Stimulated activated CD4-positive, alpha-beta T cell treated with anti-CD3 and anti-CD28 coated beads, Interleukin-2, amount 100 ng/mL, for 24 hours (primary cell): ENCODE results near the gene BRWD1.

Experiments used
- DNase-seq, 2 donors: peaks; one replicate each; pipeline ENCODE4 v3.0.0-alpha.2; 2020

The BRWD1 gene

GRCh38 chr21:39313571-39314142, at the start of gene BRWD1:
BRWD1 (minus strand) TSS chr21:39313632; CDS start chr21:39313491, 141 bp downstream.
- DNase-seq: peak; percentile 79 to 81

DNA sequence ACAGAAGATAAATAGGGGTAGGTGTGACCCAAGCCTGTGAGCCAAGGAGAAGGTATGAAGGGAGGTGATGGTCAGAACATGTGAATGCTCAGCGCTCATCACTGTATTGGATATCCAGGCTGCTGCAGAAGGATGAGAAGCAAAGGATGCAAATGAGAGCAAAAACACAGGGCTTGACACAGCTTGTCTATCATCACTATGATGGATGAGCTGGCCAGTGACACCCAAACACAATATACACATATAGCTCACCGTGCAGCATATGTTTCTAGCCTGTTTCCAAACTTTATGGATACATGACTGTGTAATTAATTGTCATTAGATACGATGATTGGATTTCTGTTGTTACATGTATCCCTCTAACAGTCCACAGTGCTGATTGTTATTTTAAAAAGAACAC, 49.3 kb upstream of the BRWD1 start:
- DNase-seq: no peak

- DNase-seq: no peak
Measured at GRCh38 chr21:39359382-39359781, 46.0 kb upstream of the BRWD1 start.

DNA sequence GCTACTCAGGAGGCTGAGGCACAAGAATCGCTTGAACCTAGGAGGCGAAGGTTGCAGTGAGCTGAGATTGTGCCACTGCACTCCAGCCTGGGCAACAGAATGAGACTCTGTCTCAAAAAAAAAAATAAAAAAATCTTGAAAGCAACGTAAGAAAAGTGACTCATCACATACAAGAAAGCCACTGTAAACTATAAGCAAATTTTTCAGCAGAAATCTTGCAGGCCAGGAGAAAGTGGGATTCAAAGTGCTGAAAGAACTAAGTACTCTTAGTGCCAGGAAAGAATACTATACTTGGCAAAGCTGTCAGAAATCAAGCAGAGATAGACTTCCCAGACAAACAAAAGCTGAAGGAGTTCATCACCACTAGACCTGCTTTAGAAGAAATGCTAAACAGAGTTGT, 39.9 kb upstream of the BRWD1 start:
- no peak for DNase-seq

- DNase-seq: no peak
Measured at GRCh38 chr21:39350094-39351005, 36.9 kb upstream of the BRWD1 start.

GRCh38 chr21:39349211-39350093, 36.0 kb upstream of the BRWD1 start:
- peak; percentile 98 to 99 for DNase-seq

GRCh38 chr21:39348355-39349210, 35.2 kb upstream of the BRWD1 start, which contains the start of gene HMGN1:
HMGN1 (minus strand) TSS chr21:39349088; CDS start chr21:39348917, 171 bp downstream.
- peak; percentile 91 to 94 for DNase-seq

DNA sequence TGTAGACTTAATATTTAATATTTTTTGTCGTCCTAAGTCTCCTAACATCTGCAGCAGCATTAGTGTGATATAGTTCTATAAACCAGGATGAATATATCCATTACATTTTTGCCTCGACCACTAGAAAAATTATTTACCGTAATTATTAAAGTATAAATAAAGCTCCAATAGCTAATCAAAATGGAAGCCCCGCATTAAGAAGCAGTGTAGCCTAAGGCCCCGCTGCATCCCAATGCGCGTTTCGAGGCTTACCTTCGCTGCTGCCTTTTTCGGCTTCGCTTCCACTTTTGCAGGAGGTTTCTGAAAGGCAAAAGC, 34.6 kb upstream of the BRWD1 start:
- peak in 1 of 2 donors; percentile 45 for DNase-seq

DNA sequence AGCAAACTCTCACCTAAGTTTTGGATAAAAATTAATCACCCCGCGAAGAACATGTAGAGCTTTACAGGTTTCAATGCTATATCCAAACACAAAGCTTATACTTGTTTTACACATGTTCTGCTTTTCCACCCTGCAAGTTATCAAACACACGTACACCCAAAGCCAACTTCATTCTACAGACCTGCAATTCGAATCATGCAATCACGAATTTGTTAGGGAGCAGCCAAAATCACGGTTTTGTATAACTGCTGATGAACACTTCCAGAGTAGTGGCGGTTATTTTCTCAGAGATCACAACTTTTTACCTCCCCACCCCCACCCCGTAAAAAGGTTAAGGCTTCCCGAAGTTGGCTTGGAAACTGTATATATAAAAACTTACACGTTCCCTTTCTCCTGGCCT, 34.1 kb upstream of the BRWD1 start:
- no peak for DNase-seq

DNA sequence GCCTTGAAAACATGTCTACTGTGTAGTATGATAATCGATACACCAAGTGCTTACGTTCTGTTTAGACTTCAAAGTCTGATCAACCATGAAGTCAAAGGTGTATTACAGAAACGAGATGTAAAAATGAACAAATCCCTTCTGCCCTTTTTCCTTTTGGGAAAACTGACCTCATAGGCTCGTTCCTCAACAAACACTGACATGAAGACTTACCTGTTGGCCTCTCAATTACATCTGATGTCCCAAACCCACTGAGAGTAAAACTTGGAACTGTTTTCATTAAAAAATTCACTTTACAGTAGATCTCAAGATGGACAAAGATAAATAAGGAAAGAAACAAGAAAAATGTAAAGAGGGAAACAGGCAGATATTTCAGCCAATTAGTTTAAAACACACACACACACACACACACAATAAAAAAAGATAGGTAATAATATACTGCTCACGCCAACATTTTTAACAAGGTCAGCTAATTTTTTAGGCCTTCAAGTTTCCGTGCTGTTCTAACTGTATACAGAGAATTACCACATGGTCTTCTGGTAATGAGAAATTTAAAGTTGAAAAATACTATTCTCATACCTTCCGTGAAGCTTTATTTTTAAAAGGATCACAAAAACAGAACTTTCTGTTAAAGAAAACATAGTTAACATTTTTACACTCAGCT, 33.4 kb upstream of the BRWD1 start:
- no peak for DNase-seq

- DNase-seq: no peak
Measured at GRCh38 chr21:39346206-39346605, 32.8 kb upstream of the BRWD1 start.

DNA sequence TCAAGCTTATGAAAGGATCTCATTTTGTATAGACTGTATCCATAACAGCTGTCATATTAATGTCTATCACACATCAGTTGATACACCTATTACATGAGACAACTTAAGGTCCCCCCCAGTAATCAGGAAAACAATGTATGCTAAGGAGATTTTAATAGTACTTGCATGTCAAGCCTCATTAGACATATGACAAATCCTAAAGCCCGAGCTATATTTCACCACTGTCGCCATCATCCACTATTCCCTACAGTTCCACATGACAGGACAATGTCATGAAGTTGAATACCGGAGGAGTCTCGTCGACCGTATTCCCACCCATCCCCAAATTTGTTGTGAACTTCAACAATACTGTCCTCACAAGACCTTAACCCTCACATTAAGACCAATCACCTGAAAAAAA, 32.0 kb upstream of the BRWD1 start:
- no peak for DNase-seq

DNA sequence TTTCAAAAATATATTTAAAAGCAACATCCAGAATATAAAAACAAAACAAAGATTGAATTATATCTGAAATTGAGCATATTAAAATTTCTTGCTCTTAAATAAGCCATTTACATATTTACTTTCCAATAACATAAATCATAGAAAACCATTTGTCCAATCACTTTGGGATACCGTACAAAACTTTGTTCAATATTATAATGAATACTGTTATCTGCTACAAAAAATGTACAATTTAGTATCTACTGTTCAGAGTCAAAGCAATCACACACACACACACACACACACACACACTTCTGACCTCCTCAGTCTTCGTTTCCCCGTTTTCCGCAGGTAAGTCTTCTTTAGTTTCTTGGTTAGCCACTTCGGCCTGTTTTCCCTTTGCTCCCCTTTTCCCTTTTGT, 31.4 kb upstream of the BRWD1 start:
- DNase-seq: no peak

DNA sequence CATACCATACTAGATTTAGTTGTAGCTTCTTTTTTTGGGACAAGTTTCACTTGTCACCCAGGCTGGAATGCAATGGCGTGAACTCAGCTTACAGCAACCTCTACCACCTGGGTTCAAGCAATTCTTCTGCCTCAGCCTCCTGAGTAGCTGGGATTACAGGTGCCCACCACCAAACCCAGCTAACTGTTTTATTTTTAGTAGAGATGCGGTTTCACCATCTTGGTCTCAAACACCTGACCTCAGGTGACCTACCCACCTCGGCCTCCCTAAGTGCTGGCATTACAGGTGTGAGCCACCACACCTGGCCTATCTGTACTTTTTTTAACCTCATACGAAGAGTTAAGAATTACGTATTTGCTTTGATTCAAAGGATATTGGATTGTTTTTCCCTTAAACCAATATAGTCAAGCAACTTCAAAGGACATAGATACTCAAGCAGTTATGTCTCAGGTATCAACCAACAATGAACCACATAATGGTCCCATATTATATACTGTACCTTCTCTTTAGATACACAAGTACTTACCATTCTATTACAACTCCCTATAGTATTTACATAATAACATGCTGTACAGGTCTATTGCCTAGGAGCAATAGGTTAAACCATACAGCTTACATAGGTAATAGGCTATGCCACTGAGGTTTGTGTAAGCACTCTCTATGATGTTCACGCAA, 28.0 kb upstream of the BRWD1 start:
- DNase-seq: no peak

DNA sequence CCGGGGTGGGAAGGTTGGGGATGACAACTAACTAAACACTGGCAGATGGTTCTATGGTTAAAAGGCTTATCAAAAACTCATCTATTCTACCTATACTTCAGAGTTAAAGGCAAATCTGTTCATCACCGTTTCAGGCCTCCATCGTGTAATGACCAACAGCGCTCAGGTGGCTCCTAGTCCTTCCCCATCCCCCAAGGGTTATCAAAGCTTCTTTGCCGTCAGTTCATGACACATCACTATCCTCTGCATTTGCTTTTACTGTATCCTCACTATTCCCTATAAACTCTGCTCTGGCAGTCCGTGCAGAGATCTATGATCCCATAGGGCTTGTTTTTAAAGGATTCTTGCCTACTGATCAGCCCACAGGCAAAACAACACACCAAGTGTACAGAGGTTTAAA, 27.3 kb upstream of the BRWD1 start:
- DNase-seq: no peak

GRCh38 chr21:39339231-39339630, 25.8 kb upstream of the BRWD1 start:
- no peak for DNase-seq

DNA sequence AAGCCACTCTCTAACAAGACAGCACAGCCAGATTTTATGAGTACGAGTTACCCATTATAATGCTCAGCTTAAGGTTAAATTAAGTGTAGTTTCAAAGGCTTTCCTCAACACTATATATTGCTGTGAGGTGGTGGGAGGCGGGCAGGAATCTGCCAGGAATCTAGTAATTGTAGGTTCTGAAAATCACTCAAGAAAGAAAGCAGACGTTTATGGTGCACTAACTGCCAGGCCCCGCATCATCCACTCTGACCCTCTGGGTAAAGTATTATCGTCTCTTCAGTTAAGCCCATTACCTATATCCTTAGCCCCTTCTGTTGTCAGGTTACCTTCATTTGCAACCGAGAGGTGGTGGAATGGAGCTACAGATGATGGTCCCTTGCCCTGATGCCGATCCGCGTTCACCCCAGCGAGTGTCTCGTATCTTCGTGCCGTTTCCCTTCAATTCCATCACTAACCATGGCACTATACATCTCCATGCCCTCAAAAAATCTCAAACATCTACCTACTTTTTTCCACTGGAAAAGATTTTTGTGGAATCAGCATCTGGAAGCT, 23.1 kb upstream of the BRWD1 start:
- no peak for DNase-seq

- DNase-seq: no peak
Measured at GRCh38 chr21:39334611-39335010, 21.2 kb upstream of the BRWD1 start.

GRCh38 chr21:39332175-39332574, 18.7 kb upstream of the BRWD1 start:
- DNase-seq: no peak

- DNase-seq: no peak
Measured at GRCh38 chr21:39330001-39330400, 16.6 kb upstream of the BRWD1 start.

GRCh38 chr21:39327727-39328126, 14.3 kb upstream of the BRWD1 start:
- no peak for DNase-seq
